SIG-M5 treated with dmso at 0.1 percent for 504 hours (cell line): ENCODE data around the gene TRAPPC6A.

Experiments
- DNase-seq: peaks from one replicate; lab custom pipeline; 2025; ENCODE audit not compliant: unreplicated experiment; lab: John Stamatoyannopoulos, UW

Gene TRAPPC6A

DNA sequence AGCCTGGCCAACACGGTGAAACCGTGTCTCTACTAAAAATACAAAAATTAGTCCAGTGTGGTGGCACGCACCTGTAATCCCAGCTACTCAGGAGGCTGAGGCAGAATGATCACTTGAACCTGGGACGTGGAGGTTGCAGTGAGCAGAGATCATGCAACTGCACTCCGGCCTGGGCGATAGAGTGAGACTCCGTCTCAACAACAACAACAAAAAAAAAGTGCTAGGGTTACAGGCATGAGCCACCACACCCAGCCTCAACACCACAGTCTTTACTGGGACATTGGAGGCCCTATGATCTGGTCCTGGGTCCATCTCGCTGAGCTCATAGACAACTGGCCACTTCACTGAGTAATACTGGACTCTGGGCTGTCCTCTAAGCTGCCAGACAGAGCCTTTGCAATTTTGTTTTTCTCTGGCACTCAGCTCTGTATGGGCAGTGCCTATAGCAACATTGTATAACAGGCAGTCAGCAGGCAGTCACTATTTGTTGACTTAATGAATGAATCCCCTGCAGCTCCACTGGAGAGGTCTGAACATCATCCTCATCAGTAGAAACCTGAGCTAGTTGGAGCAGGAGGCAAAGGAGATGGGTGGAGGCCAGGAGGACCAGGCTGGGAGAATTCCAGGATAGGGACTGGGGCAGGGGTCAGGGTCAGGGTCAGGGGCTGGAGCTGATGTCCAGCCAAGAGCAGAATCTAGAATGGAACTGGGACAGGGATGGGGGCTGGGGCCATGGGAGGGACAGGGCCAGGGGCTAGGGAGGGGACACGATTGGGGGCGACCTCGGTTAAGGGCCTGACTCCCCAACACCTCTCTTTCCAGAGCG is 8.7 kb upstream of the TRAPPC6A start:
- DNase-seq = no peak

DNA sequence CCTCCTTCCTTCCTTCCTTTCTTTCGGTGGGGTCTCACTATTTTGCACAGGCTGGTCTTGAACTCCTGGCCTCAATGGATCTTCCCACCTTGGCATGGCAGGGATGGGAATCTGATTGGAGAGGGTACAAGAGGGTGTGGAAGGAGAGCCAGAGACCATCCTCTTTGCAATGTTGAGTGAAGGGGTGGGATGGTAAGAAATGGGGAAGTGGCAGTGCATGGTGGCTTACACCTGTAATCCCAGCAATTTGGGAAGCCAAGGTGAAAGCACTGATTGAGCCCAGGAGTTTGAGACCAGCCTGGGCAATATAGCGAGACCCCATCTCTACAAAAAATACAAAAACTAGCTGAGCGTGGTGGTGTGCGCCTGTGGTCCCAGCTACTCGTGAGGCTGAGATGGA is 6.1 kb upstream of the TRAPPC6A start:
- no peak for DNase-seq

DNA sequence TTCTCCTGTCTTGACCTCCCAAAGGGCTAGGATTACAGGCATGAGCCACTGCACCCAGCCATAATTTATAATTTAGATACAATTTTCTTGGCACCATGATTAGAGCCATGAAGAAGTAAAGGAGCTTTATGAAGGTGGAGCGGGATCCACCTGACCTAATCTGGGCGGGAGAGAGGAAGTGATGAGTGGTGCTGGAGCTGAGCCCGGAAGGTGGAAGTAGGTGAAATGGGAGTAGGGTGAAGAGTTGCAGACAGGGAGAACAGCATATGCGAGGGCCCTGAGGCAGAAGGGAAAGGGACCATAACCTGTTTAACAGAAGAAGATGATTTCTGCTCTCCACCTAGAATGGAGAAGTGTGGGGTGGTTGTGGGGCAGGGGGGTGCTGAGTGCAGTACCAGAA is 4.7 kb upstream of the TRAPPC6A start:
- DNase-seq = no peak

DNA sequence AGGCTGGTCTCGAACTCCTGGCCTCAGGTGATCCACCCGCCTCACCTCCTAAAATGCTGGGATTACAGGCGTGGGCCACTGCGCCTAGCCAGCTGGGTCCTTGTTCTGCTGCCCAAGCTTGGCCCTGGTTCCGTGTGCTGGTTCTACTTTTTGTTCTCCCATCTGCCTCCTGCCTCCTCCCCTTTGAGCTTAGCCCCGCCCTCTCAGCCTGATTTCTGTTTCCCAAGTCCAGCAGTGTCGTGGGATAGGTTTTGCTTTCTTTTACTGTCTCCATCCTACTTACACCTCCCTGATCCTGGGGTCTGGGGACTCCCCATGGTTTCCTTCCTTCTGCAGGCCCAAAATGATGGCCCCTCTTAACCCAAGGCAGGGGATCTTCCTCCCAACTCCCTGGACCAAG is 2.9 kb upstream of the TRAPPC6A start:
- DNase-seq = no peak

DNA sequence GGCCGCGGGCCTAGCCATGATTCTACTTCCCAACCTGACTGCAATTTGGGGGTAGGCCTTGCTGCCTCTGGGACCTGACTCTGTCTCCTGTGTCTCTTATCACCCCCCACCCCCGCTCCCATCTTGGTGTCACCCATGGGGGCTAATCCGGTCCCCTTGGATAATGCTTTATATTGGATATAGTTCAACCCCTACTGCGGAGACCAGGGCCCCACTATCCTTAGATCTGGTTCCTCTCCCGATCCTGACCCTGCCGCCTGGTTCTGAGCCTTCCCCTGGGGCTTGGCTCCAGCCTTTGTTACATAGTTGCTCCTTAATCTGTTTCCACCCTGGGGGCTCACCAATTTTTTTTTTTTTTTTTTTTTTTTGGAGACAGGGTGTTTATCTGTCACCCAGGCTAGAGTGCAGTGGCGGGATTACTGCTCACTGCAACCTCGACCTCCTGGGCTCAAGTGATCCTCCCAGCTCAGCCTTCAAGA is 1.9 kb upstream of the TRAPPC6A start:
- no peak for DNase-seq

DNA sequence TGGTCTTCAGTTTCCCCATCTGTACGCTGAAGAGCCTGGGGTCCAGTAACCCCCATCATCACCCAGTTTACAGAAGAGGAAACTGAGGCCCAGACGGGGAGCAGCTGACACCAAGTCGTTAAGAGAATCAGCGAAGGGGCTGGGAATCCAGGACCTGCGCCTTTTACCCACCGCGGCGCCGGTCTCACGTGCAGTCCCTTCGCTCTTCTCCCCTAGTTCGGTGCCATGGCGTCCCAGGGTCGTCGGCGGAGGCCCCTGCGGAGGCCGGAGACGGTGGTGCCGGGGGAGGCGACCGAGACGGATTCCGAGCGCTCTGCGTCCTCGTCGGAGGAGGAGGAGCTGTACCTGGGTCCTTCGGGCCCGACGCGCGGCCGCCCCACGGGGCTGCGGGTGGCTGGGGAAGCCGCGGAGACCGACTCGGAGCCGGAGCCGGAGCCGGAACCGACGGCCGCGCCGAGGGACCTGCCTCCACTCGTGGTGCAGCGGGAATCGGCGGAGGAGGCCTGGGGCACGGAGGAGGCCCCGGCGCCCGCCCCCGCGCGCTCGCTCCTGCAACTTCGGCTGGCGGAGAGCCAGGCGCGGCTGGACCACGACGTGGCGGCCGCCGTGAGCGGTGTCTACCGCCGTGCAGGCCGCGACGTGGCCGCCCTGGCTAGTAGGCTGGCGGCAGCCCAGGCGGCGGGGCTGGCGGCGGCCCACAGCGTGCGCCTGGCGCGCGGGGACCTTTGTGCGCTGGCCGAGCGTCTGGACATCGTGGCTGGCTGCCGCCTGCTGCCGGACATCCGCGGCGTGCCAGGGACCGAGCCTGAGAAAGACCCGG is 1.2 kb upstream of the TRAPPC6A start:
- DNase-seq = no peak

DNA sequence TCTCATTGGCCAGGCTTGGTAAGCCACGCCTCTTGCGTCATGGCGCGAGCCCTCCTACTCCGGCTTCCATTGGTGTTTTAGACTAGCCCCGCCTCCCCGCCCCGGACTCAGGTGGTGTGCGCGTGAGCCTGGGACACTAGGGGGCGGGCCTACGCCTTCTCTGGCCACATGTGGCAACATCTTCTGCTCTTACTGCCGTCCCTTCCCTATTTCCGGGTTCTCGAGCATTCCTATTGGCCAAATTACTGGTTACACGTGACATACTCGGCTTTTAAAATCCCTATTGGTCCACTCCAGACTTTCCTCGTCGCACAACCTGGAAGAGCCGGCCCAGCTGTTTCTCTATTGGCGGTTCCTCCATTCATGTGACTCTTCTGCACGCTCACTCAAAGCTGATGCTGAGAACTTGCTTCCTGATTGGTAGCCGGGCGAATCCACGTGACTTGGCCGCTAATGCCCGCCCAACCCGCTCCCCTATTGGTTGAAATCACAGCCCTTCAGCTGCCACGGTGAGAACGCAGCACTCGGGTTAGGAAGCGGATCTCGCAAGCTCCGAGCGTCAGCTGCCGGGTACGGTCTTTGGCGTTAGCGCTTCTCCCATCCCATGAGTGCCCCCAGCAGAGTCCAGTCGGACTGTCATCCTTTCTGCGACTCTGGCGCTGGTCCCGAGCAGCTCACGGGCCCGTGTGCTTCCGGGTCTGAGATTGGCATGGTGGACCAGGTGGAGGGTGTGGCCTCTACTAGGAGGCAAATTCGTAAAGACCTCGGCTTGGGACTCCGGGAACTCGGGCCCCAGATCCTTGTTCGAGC is 430 bp upstream of the TRAPPC6A start, which contains the start of gene BLOC1S3:
Gene BLOC1S3, plus strand, starts transcription at position 523 of the 810 bp plus-strand sequence. CDS start 513 bp downstream, outside the sequence.
- DNase-seq = peak; percentile 100

DNA sequence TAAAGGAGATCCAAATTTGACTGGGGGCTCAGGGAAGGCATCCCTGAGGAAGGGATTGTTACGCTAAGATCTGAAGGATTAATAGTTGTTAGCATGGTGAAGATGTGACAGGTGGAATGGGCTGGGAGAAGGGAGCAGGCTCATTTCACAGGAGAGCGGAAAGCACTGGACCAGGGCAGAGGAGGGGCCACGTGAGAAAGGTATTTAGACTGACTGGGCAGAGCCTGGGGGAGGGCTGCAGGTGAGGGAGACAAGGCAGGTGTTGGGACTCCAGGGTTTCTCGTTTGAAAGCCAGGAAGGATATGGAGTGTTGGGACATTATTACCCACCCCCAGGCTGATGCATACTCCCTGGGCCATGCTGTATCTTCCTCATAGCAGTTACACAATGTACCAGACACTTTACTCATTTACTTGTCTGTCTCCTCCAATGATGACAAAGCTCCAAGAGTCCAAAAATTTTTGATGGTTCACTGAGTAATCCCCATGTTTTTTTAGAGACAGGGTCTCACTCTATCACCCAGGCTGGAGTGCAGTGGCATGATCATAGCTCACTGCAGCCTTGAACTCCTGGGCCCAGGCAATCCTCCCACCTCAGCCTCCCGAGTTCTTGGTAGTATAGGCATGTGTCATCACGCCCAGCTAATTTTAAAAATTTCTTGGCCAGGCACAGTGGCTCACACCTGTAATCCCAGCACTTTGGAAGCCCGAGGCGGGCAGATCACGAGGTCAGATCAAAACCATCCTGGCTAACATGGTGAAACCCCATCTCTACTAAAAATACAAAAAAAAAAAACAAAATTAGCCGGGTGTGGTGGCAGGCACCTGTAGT is 2.3 kb downstream of the TRAPPC6A start:
- DNase-seq = peak; percentile 31

DNA sequence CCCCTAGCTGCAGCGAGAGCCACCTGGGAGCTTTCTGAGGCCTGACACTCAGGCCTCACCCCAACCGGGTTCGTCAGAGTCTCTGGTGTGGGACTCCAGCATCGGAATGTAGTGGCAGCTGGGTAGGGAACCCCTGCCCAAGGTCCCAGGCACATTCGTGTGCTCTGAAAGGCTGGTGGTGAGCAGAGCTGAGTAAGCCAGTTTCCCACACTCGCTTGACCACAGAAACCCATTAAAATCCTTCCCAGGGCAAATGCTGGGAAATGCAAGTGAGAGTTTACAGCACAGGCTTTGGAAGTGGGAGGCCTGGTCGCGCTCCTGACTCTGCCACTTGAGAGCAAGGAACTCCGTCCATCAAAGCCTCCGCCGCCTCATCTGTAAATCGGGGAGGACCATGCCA is 4.2 kb downstream of the TRAPPC6A start:
- no peak for DNase-seq

DNA sequence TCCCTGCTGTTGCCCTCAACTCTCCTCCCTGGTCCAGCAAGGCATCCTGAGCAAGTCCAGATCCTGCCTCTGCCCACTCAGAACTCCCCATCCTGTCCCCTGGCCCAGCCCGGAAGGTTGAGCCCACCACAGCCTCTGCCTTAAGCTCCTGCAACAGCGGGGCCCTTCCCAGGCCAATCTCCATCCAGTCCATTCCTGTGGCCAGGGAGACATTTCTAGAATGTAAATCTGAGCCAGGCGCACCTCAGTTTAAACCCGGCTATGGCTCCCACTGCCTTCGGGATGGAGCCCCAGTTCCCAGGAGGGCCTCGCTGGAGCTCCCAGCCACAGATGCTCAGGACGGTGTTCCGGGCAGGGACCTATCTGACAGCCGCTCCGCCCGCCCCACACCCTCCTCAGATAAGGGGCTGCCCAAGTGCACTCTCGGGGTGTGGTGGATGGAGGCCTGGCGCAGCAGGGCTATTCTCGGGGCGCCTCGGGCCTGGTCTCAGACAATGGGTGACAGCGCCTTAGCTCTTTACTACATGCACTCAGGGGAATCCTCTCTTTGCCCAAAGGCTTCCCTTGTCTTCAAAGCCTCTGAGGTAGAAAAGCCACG is 5.3 kb downstream of the TRAPPC6A start:
- DNase-seq = no peak

DNA sequence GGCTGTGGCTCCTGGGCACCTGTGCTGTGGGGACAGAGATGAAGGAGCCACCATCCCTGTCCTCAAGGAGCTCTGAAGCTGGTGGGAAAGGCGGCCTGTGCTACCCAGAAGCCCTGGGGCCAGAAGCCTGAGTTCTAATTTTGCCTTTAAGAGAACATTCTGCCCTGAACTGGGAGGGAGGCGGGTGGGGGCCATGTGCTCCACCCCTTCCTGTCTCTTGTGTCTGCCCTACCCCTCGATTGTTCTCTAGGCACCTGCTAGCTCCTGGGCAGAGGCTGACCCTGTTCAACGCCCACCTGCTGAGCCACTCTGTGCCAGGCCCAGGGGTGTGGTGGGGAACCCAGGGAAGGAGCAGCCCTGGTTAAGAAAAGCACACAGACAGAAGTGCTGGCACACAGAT is 5.9 kb downstream of the TRAPPC6A start:
- DNase-seq = no peak

DNA sequence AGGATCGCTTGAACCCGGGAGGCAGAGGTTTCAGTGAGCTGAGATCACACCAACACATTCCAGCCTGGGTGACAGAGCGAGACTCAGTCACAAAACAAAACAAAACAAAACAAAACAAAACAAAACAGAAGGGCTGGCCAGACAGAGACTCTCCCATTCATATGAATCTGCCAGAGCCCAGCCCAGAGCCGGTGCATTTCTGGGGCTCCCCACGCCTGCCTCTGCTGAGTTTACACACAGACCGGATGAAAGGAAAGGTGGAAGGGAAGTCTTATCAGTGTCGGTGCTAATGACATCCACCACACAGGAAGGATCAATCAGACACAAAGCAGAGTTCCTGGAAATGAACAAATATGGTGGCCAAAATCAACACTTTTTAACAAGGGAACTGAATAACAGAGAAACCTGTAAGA is 6.8 kb downstream of the TRAPPC6A start:
- no peak for DNase-seq

DNA sequence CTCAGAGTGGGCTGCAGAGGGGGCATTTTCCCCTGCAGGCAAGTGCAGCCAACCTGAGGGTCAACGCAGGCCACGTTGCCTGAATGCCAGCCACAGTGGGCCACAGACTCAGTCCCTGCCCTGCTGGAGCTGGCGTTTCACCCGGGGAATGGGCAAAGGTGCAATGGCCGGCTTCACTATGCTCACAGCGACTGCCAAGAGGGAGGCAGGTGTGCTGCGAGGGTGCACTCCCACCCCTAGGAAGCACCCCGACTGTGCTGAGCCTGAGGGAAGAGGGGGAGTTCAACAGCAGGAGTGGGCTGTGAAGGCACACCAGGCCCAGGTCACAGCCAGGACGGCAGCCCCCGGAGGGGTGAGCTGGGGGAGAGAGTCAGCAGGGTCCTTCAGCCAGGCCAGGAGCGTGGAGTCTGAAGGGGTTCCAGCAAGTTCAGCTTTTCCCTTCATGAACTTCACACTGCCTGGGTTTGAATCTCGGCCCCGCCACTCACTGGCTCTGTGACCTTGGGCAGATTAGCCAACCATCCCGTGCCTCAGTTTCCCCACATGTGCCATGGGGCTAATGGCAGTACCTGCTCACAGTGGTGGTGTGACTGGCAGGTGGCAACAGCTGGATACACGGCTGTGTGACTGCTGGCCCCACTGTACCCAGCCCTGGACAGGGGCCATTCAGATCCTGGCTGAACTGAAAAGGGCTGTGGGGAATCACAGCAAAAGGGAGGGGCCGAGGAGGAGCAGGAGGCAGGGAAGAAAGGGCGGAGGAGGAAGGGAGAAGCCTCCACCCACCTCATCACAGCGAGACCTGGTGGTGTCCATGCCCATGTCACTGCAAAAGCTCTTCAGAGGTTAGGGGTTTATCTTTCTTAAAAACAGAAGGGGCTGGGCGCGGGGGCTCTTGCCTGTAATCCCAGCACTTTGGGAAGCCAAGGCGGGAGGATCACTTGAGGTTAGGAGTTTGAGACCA is 7.6 kb downstream of the TRAPPC6A start:
- DNase-seq = no peak

DNA sequence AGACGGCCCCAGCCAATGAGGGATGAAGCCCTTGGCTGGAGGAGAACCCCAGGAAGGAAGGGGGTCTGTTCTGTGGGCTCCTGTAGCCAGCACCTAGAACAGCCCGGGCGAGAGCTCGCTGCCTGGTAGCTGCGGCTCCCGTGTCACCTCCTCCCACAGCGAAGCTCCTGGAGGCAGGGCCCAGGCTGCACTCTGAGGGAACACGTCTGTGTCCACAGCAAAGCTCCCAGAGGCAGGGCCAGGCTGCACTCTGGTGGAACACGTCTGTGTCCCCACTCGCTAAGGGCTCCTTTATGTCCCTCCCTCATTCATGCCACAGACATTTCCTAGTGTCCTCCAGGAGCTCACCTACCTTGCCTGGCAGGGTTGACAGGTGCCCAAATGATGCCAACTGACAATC is 8.4 kb downstream of the TRAPPC6A start:
- no peak for DNase-seq

DNA sequence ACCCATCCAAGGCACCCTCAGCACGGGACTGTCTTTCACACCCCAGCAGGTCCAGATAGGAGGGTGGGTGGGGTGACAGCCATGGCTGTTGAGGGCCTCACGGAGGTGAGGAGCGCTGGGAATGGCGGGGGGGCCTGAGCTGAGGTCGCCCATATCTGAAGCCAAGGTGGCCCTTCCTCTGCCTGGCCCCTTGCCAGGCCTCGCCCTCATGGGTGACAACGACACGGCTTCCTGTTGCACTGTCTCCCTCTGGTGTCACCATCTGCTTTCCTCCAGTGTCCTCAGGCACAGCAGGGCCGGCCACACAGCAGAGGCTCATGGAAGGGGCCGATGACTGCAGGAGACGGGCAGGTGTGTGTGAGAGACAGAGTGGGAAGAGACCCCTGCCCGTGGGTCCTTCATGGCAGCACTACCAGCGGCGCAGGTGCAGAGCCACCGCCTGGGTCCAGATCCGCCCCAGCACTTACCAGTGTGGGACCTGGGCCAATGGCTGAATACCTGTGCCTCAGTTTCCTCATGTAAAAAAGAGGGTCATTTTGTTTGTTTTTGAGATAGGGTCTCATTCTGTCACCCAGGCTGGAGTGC is 9.2 kb downstream of the TRAPPC6A start:
- DNase-seq = no peak

DNA sequence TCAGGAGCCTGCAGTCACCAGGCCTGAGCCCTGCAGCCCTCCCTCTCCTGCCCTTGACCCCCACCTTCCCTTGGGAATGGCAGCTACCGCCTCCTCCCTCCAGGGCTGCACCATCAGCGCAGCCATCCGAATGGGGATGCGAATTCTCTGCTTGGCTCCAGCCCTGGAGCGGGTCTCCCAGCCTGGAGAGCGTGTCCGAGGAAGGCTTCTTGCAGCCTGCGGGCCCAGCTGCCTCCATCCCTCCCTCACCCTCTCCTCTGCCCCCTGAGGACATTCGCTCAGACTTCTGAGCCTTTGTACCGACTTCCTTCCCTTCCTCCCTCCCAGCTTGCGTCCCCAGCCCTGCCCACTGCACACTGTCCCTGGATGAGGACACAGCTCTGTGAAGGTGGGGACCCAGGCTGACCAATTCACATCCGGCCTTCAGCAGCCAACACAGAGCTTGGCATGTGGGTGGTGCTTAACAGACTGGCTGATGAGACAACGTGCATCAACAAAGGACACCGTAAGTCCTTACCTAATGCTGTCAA is 11.2 kb downstream of the TRAPPC6A start:
- no peak for DNase-seq

DNA sequence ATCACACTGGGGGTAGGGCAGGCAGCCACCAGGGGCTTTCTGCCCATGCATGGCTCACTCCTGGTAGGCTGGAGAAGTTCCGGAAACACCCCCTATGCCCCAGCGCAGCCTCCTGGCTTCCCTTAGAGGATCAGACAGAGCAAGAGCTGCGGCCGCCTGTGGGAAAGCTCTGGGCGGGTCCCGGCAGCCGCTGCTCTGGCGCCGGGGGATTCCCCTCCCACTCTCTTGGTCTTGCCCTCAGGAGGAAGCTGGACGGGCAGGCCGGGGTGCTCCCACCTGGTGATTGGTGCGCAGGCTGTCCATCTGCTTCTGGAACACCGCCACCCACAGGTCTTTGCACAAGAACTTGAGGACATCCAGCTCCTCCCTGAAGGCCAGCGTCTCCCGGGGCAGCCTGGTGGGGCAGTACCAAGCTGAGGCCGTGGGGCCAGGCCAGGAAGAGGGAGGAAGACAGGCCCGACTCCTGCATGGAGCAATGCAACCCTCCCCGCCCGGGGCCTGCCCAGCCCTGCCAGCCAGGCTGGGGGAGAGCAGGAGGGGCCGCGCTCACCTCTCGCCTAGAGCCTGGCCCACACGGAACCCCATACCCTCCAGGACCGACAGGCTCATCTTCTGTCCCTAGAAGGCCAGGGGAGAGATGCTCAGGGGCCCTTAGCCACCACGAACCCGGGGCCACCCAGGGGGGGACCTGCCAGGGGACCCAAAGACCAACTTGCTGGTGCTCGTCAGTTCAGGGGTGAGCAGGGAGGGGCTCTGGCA is 13.3 kb downstream of the TRAPPC6A start:
- DNase-seq = peak; percentile 34
